NCI-H128 (cell line): ENCODE data around the gene COMMD3.
"Not testable (repeated sequence)": the region's sequence is repeated elsewhere in the genome, so short reads cannot be mapped to it uniquely, and the experiment has no call there.

Experiments
- DNase-seq: peaks from one replicate; lab custom pipeline; 2025; ENCODE audit not compliant: unreplicated experiment; lab: John Stamatoyannopoulos, UW

The COMMD3 gene

GRCh38 chr10:22338185-22338900, 22.2 kb downstream of the COMMD3 start:
- DNase-seq: no peak

- DNase-seq: no peak
Observed at GRCh38 chr10:22338931-22339330, 22.7 kb downstream of the COMMD3 start.

- DNase-seq: no peak
Observed at GRCh38 chr10:22339761-22340328, 23.7 kb downstream of the COMMD3 start.

GRCh38 chr10:22340329-22341189, 24.4 kb downstream of the COMMD3 start:
- DNase-seq: peak; percentile 66

GRCh38 chr10:22341190-22341925, 25.2 kb downstream of the COMMD3 start:
- no peak for DNase-seq

- no peak for DNase-seq
Observed at GRCh38 chr10:22341926-22342196, 25.7 kb downstream of the COMMD3 start.

- DNase-seq: no peak
Observed at GRCh38 chr10:22342421-22342820, 26.2 kb downstream of the COMMD3 start.

- no peak for DNase-seq
Observed at GRCh38 chr10:22343731-22344130, 27.5 kb downstream of the COMMD3 start.

GRCh38 chr10:22344249-22344648, 28.1 kb downstream of the COMMD3 start:
- no peak for DNase-seq

- no peak for DNase-seq
Observed at GRCh38 chr10:22344781-22345300, 28.7 kb downstream of the COMMD3 start.

- peak; percentile 42 for DNase-seq
Observed at GRCh38 chr10:22345301-22346095, 29.3 kb downstream of the COMMD3 start, which contains the start of gene SPAG6. Gene SPAG6 (plus strand): TSS chr10:22345496. CDS start chr10:22345612, 116 bp downstream.

GRCh38 chr10:22346096-22346661, 30.0 kb downstream of the COMMD3 start:
- DNase-seq: no peak

GRCh38 chr10:22349755-22350154, 33.6 kb downstream of the COMMD3 start:
- no peak for DNase-seq

GRCh38 chr10:22351131-22351703, 35.0 kb downstream of the COMMD3 start:
- no peak for DNase-seq

- no peak for DNase-seq
Observed at GRCh38 chr10:22356324-22356873, 40.2 kb downstream of the COMMD3 start.

GRCh38 chr10:22357770-22358169, 41.6 kb downstream of the COMMD3 start:
- not testable (repeated sequence) for DNase-seq

- no peak for DNase-seq
Observed at GRCh38 chr10:22363305-22363704, 47.1 kb downstream of the COMMD3 start.

GRCh38 chr10:22364407-22365140, 48.4 kb downstream of the COMMD3 start:
- no peak for DNase-seq

- DNase-seq: no peak
Observed at GRCh38 chr10:22365233-22365632, 49.0 kb downstream of the COMMD3 start.
